Endometrial microvascular endothelial cells (primary cell): ENCODE data around the gene CLEC4D. TPM values are rescaled to one million over a fixed set of nuclear protein-coding genes. Genes with fewer than 3 reads are reported as not detected.

Experiments
- in situ Hi-C: cut with HindIII; loops from 2 replicates; pipeline ENCODE4 v1.10.0; 2017; ENCODE audit warnings: low sequenced_read_pairs, low pct_unique_long_range_greater_than_20kb; ENCODE audit errors: inconsistent ontology term
- total RNA-seq: library from RNA; depleted of rRNA; stranded (reverse); fragments of >200 nt; gene quantifications from one replicate; pipeline ENCODE4 v1.2.3, GENCODE V29; 2015; ENCODE audit errors: inconsistent ontology term

The CLEC4D gene
- total RNA-seq, 1 donor from 2014 or later = not detected

DNA sequence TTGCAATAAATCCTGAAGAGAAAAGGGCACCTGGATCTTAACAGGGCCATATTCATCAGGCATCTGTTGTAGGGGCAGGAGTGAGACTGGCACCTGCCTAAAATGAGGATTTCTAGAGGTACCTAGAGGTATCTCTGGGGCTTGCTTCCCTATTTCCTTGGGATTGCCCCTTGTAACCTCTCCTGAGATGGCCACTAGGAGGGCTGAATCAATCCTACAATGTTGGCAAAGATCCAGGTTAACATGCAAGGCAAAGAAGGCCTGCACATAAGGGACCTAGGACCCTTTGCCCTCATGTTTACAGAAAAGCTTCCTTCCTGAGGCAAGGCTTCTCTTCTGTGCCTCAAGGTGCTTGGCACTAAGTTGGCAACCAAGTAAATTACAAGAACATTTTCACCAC, 53.2 kb downstream of the CLEC4D start:
- in situ Hi-C loops = no loop called here

Other genes with a start within 250 kb of the CLEC4D start
- not detected for gene CLEC6A, start 57.5 kb upstream of the CLEC4D start, total RNA-seq
- gene CLEC4E, start 27.4 kb downstream of the CLEC4D start, total RNA-seq = not detected
- gene AICDA, start 99.4 kb downstream of the CLEC4D start, total RNA-seq = not detected
- not detected for gene MFAP5, start 149.3 kb downstream of the CLEC4D start, total RNA-seq
- 38.0 TPM for gene RIMKLB, start 184.5 kb downstream of the CLEC4D start, total RNA-seq